GM10266 (cell line): ENCODE results near the gene CCDC85C.

Source experiments
- DNase-seq: peaks from one replicate; pipeline ENCODE4 v3.0.0; 2012; ENCODE audit errors: extremely low spot score
- TF ChIP-seq, protein P1 (sequence below): IDR thresholded peaks from 2 replicates; pipeline ENCODE4 v1.5.1; 2012; ENCODE audit warnings: mild to moderate bottlenecking, low read depth; ENCODE audit not compliant: control insufficient read depth, insufficient read depth; ENCODE audit errors: missing control alignments

CCDC85C gene

DNA sequence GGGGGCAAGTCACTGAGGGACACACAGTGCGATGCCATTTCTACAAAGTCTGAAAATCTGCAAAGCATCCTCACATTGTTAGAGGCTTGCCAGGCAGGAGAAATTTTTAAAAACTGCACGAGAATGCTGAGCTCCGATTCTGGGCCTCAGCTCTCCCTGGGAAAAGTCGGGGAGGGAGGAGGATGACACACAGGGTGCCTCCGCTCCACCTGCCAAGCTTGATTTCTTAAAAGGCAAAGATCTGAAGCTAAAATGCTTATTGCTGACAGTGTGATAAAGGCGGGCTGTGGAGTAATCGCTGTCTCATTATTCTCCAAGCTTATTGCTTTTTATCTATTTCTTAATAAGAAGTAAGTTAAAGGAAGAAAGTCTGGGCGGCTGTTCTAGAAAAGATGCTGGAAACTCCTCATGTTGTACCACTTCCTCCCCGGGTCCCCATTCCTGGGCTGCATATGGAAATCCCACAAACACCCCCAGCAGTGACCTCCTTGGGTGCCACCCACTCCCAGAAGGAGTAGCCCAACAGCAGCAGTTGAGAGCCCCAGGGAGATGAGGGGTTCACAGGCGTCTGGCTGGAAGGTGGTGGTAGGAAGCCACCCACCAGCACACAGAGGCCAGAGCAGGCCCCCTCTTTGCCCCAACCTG lies 55.0 kb downstream of the CCDC85C start:
- DNase-seq = no peak
- TF ChIP-seq, protein P1, sequence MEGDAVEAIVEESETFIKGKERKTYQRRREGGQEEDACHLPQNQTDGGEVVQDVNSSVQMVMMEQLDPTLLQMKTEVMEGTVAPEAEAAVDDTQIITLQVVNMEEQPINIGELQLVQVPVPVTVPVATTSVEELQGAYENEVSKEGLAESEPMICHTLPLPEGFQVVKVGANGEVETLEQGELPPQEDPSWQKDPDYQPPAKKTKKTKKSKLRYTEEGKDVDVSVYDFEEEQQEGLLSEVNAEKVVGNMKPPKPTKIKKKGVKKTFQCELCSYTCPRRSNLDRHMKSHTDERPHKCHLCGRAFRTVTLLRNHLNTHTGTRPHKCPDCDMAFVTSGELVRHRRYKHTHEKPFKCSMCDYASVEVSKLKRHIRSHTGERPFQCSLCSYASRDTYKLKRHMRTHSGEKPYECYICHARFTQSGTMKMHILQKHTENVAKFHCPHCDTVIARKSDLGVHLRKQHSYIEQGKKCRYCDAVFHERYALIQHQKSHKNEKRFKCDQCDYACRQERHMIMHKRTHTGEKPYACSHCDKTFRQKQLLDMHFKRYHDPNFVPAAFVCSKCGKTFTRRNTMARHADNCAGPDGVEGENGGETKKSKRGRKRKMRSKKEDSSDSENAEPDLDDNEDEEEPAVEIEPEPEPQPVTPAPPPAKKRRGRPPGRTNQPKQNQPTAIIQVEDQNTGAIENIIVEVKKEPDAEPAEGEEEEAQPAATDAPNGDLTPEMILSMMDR = no peak

DNA sequence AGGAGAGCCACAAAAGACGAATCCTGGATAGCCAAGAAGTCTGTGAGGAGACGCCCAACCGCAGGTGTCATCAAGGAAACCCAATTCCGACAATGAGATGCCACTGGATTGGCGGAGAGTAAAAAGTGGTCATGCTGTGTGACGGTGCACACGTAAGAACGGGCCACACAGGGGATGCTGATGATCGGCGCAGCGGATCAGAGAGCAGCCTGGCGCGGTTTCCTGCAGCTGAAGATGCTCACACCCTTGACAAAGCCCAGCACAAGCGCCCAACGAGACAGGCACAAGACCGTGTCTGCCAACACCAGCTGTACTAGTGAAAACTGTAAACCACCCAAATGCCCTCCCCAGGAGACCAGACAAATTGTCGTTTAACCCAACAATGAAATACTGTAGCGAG lies 55.8 kb downstream of the CCDC85C start:
- no peak for DNase-seq
- TF ChIP-seq, protein P1 = no peak

DNA sequence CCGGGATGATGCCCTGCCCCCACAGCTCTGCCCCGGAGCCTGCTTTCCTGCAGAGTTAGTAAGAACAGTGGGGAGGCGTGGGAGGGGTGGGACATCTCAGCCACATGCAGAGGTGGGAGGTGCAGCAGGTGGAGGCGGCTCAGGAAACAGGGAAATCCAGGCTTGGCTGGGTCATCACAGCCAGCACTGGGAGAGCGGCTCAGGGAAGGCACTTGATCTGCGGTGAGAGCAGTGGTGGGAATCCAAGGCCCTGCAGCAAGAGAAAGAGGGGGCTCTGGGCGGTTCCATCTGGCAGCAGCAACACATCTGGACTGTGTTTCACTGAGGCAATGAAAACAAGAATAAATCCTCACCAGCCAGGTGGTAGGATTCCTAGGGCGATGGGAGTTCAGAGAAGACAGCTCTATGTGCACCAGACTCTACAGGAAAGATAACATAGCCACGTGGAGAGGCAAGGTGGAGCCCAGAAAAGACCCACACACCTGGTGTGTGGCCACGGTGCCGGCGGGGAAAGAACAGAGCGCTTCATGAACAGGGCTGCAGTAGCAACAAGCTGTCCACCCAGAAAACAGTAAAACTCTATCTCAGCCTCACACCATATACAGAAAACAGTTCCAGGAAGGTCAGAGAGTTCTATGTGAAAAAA lies 57.6 kb downstream of the CCDC85C start:
- TF ChIP-seq, protein P1 = no peak
- DNase-seq = no peak

DNA sequence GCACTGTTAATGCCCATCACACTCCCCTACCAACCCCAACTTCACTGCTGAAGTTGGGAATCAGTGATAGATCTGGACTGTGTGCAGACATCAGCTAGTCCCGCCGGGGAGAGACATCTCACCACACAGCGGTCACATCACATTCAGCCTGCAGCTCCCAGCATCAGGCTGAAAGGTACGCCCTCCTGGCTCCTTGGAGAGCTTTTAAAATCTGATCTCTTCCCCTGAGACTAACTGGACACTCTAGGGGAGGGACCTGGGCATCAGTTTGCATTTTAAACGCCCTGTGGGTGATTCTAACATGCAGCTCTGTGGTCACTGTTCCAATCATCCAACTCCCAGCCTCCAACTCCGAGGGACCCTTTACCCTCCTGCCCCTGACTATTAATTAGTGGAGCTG lies 58.4 kb downstream of the CCDC85C start:
- no peak for DNase-seq
- TF ChIP-seq, protein P1 = no peak

DNA sequence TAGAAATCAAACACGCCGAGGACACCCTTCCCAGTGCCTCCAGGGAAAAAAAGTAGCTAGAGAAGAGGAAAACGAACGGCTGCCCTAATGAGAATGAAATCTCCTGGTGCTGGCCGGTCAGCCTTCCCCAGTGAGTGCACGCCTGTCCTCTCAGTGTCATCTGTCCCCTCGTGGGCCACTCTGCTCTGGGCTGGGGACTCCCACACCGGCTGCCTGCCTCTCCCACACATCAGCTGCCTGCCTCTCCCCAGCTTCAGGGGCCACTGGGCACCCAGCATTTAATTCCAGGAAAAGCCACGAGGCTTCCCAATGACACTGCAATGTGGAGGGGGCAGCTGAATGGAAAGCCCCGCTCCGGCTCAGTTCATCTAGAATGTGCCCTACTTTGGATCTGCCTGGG lies 59.0 kb downstream of the CCDC85C start:
- TF ChIP-seq, protein P1 = no peak
- no peak for DNase-seq

DNA sequence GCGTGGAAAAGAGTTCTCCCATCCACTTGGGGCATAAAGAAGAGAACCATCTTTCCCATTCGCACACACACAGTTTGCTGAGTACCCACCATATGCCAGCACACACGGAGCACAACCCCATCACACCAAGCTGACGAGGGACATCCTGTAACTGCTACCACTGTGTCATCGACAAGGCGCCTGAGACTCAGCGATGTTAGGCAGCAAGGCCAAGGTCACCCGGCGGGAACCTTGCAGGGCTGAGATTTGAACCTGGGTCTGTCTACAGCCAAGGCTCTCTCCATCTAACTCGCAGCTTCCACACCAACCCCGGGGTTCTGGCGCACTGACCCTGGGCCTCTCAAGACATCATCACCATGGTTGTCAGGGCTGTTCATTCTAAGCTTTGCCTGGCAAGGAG lies 60.0 kb downstream of the CCDC85C start:
- no peak for DNase-seq
- TF ChIP-seq, protein P1 = no peak

DNA sequence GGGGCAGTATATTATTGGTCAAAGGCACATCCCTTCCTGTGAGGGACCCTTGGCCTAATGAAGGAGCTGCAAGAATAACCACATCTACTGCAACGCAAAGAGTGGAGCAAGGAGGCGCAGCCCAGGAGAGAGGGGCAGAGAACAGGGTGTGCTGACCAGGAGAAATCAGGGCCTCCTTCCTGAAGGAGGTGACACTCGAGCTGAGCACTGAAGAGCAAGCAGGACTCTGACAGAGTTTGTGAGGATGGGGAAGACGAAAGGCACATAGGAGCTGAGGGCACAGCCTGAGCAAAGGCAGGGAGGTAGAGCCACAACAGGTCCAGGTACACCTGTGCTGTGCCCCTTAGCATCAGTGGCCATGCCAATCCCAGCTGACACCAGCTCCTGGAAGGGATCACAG lies 60.6 kb downstream of the CCDC85C start:
- TF ChIP-seq, protein P1 = no peak
- DNase-seq = no peak
